GM23338 (cell line): ENCODE results near the gene TFPI2.

ENCODE experiments used
- CREB1 ChIP-seq: fragments of 250-450 bp; sonication (Bioruptor Pico); IDR thresholded peaks from 2 replicates; pipeline ENCODE4 v1.5.0; 2020; ENCODE audit warnings: low read depth, mild to moderate bottlenecking, moderate library complexity
- CTCF ChIP-seq, 2 experiments: fragments of 200-600 bp in 1 of 2; sonication (generic) in 1 of 2; conservative IDR thresholded peaks; 2 replicates each; pipeline versions ENCODE4 v1.5.1 to v1.6.1; 2016 to 2017; ENCODE audit warnings: antibody characterized with exemption in 2 of 2, low read depth in 2 of 2, mild to moderate bottlenecking in 2 of 2, moderate library complexity in 1 of 2
- EZH2 ChIP-seq: fragments of 200-600 bp; sonication (generic); IDR thresholded peaks from one replicate; pipeline ENCODE4 v1.8.0; 2017; ENCODE audit warnings: antibody characterized with exemption, mild to moderate bottlenecking, low read depth; ENCODE audit not compliant: unreplicated experiment
- EZH2phosphoT487 ChIP-seq: fragments of 200-600 bp; sonication (generic); IDR thresholded peaks from one replicate; pipeline ENCODE4 v1.8.1; 2018; ENCODE audit warnings: antibody characterized with exemption; ENCODE audit not compliant: unreplicated experiment
- JUNB ChIP-seq: IDR thresholded peaks from one replicate; pipeline ENCODE4 v1.6.1; 2016; ENCODE audit warnings: antibody characterized with exemption; ENCODE audit not compliant: unreplicated experiment
- REST ChIP-seq: IDR thresholded peaks from one replicate; pipeline ENCODE4 v1.6.1; 2018; ENCODE audit warnings: antibody characterized with exemption; ENCODE audit not compliant: unreplicated experiment

GRCh38 chr7:93858857-93859256 lies 31.7 kb downstream of the TFPI2 start:
- no peak for TF ChIP-seq CTCF (conservative IDR thresholded peaks at IDR 0.05; ENCODE audit: low read depth in 2 of 2)
- no peak for TF ChIP-seq REST
- TF ChIP-seq EZH2 = no peak
- TF ChIP-seq EZH2phosphoT487 = no peak
- TF ChIP-seq JUNB = no peak
- no peak for TF ChIP-seq CREB1 (CRISPR knock-in tag)
